SK-N-MC (cell line): ENCODE results near the gene LSM10.

ENCODE experiments used
- DNase-seq: peaks from one replicate; pipeline ENCODE4 v3.0.0-alpha.2; 2011; ENCODE audit warnings: low read depth, low spot score
- H3K27ac ChIP-seq: fragments of 200-600 bp; sonication (generic); 2 replicates; pipeline ENCODE4 v1.5.1; 2016; ENCODE audit warnings: mixed run types
- H3K36me3 ChIP-seq: fragments of 200-600 bp; sonication (generic); 2 replicates; pipeline ENCODE4 v1.6.1; 2017; ENCODE audit warnings: antibody characterized with exemption, low read length, mixed read lengths; ENCODE audit not compliant: insufficient read depth
- H3K4me3 ChIP-seq: fragments of 200-600 bp; sonication (generic); 2 replicates; pipeline ENCODE4 v1.5.1; 2016
- H3K9ac ChIP-seq: fragments of 200-600 bp; sonication (generic); 2 replicates; pipeline ENCODE4 v1.8.0; 2017; ENCODE audit warnings: mixed run types, mixed read lengths; ENCODE audit not compliant: insufficient read length
- H3K9me3 ChIP-seq: fragments of 200-600 bp; sonication (generic); 2 replicates; pipeline ENCODE4 v1.6.1; 2017; ENCODE audit warnings: low read depth, mild to moderate bottlenecking, antibody characterized with exemption, low read length, moderate library complexity, mixed read lengths
- EZH2 ChIP-seq: fragments of 200-600 bp; sonication (generic); IDR thresholded peaks from one replicate; pipeline ENCODE4 v1.6.1; 2017; ENCODE audit warnings: antibody characterized with exemption
- FOXP2 ChIP-seq: optimal IDR thresholded peaks from 2 replicates; pipeline ENCODE3; 2011; ENCODE audit warnings: mild to moderate bottlenecking, moderate library complexity; ENCODE audit not compliant: insufficient read depth; ENCODE audit errors: extremely low read length, control extremely low read depth
- POLR2AphosphoS5 ChIP-seq: IDR thresholded peaks from 2 replicates; pipeline ENCODE4 v1.6.1; 2012; ENCODE audit warnings: mild to moderate bottlenecking, low read depth, low read length, borderline replicate concordance

The LSM10 gene

GRCh38 chr1:36400825-36401601 is 3.3 kb upstream of the LSM10 start:
- TF ChIP-seq POLR2AphosphoS5 (no peak; the same call in 1 of the 2 replicates), FOXP2 (no peak), EZH2 (no peak)
- DNase-seq = no peak
- no peaks in the 10 kb centered on the region for H3K9me3 ChIP-seq
- no peaks in the 10 kb centered on the region for H3K36me3 ChIP-seq
- H3K4me3 ChIP-seq = peak overlapping the region; percentile 71
- H3K27ac ChIP-seq = peak overlapping the region; percentile 96
- peak overlapping the region; percentile 67 for H3K9ac ChIP-seq

DNA sequence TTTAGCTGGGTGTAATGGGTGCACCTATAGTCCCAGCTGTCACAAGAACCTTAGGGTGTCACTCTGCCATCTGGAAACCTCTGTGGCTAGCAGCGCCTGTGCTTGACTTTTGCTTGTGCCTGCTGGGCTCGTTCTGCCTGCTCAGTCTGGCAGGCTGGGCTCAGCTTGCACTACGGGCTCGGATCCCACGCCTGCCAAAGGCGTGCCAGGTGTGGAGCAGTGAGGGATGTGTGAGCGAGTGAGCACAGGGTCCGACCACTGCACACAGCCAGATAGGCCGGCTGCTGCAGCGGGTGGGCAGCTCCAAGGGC is 2.8 kb upstream of the LSM10 start:
- DNase-seq = no peak
- TF ChIP-seq POLR2AphosphoS5 (no peak), FOXP2 (no peak), EZH2 (no peak)
- peak overlapping the region; percentile 71; the same call in 1 of the 2 replicates for H3K4me3 ChIP-seq
- H3K9me3 ChIP-seq = no peaks in the 10 kb centered on the region
- no peak overlapping the region for H3K9ac ChIP-seq
- H3K36me3 ChIP-seq = no peaks in the 10 kb centered on the region
- peak overlapping the region; percentile 96; the same call in 1 of the 2 replicates for H3K27ac ChIP-seq

GRCh38 chr1:36398370-36398977 is 766 bp upstream of the LSM10 start:
- H3K4me3 ChIP-seq = peak overlapping the region; percentile 95
- peak overlapping the region; percentile 86 for H3K9ac ChIP-seq
- TF ChIP-seq POLR2AphosphoS5 (no peak), EZH2 (no peak), FOXP2 (no peak)
- no peak for DNase-seq
- peak overlapping the region; percentile 89 for H3K27ac ChIP-seq
- no peaks in the 10 kb centered on the region for H3K9me3 ChIP-seq
- peaks cover 8% of the 10 kb centered on the region for H3K36me3 ChIP-seq

DNA sequence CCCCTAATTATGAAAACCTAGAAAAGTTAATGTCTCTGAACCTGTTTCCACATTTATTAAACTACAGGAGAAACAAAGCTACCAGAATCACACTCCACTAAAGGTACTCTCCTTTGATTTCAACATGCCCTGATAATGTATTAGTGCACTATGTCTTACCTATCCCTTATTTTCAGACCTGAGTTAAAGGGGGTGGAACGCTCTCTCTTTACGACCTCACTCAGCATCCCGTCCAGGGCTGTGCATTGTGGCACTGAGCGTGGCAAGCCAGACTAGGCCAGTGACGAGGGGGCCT is 678 bp downstream of the LSM10 start:
- peak overlapping the region; percentile 86 for H3K9ac ChIP-seq
- peak overlapping the region; percentile 95 for H3K4me3 ChIP-seq
- no peaks in the 10 kb centered on the region for H3K9me3 ChIP-seq
- DNase-seq = no peak
- TF ChIP-seq EZH2 (no peak), POLR2AphosphoS5 (no peak), FOXP2 (no peak)
- H3K27ac ChIP-seq = peak overlapping the region; percentile 75; the same call in 1 of the 2 replicates
- peaks cover 21% of the 10 kb centered on the region for H3K36me3 ChIP-seq

- Histone ChIP-seq H3K4me3 (peak overlapping the region; percentile 95), H3K9ac (no peak overlapping the region), H3K27ac (no peak overlapping the region), H3K36me3 (peaks cover 26% of the 10 kb centered on the region), H3K9me3 (no peaks in the 10 kb centered on the region)
- TF ChIP-seq EZH2 = no peak
- no peak for TF ChIP-seq POLR2AphosphoS5
- TF ChIP-seq FOXP2 = no peak
- no peak for DNase-seq
Measured at GRCh38 chr1:36396359-36396758, 1.3 kb downstream of the LSM10 start.

DNA sequence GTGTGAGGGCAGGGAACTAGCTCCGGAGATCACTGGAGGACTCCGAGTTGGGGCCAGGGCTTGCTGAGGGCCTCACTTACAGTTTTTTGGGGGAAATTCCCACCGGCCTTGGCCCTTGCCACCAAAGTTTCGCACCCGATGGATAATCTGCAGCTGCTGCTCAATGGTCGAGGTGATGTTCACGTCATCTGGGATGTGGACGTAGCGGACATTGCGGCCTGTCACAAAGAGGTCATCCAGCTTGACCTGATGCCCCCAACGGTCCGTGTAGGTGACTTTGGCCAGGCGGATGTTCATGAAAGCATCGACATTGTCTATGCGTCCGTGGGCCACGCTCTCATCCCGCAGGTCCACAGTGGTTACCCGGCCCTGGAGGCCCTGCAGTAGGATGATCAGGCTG is 4.0 kb downstream of the LSM10 start:
- no peak for DNase-seq
- no peak for TF ChIP-seq EZH2
- TF ChIP-seq POLR2AphosphoS5 = no peak
- TF ChIP-seq FOXP2 = no peak
- H3K36me3 ChIP-seq = peaks cover 38% of the 10 kb centered on the region
- no peak overlapping the region for H3K27ac ChIP-seq
- H3K9ac ChIP-seq = no peak overlapping the region
- H3K4me3 ChIP-seq = no peak overlapping the region
- H3K9me3 ChIP-seq = no peaks in the 10 kb centered on the region

GRCh38 chr1:36392836-36393235 is 4.9 kb downstream of the LSM10 start:
- no peak for DNase-seq
- no peak overlapping the region for H3K27ac ChIP-seq
- no peaks in the 10 kb centered on the region for H3K9me3 ChIP-seq
- H3K36me3 ChIP-seq = peaks cover 38% of the 10 kb centered on the region
- no peak overlapping the region for H3K9ac ChIP-seq
- TF ChIP-seq FOXP2 (no peak), POLR2AphosphoS5 (no peak)
- H3K4me3 ChIP-seq = no peak overlapping the region

GRCh38 chr1:36391271-36391670 is 6.4 kb downstream of the LSM10 start:
- Histone ChIP-seq H3K9ac (no peak overlapping the region), H3K36me3 (peaks cover 38% of the 10 kb centered on the region), H3K4me3 (no peak overlapping the region), H3K27ac (no peak overlapping the region), H3K9me3 (no peaks in the 10 kb centered on the region)
- no peak for DNase-seq
- TF ChIP-seq EZH2 (no peak), FOXP2 (no peak), POLR2AphosphoS5 (no peak)

- TF ChIP-seq FOXP2 (no peak), EZH2 (no peak), POLR2AphosphoS5 (no peak)
- Histone ChIP-seq H3K9me3 (no peaks in the 10 kb centered on the region), H3K36me3 (peaks cover 38% of the 10 kb centered on the region), H3K27ac (no peak overlapping the region), H3K9ac (no peak overlapping the region), H3K4me3 (no peak overlapping the region)
- no peak for DNase-seq
Measured at GRCh38 chr1:36390411-36390810, 7.3 kb downstream of the LSM10 start.
